ENCODE data around the gene DAAM2.

DAAM2 gene

GRCh38 chr6:39882531-39882899 lies 90.3 kb downstream of the DAAM2 start:
- peak; percentile 75 for DNase-seq (ENCODE audit: extremely low read depth, low read depth)
- no peak overlapping the region for H3K4me3 ChIP-seq (replicated peaks; ENCODE audit: low read depth, low read length)
- TF ChIP-seq CTCF (IDR thresholded peaks at IDR 0.05; ENCODE audit: low read depth, low read length, missing control alignments), result no peak

DNA sequence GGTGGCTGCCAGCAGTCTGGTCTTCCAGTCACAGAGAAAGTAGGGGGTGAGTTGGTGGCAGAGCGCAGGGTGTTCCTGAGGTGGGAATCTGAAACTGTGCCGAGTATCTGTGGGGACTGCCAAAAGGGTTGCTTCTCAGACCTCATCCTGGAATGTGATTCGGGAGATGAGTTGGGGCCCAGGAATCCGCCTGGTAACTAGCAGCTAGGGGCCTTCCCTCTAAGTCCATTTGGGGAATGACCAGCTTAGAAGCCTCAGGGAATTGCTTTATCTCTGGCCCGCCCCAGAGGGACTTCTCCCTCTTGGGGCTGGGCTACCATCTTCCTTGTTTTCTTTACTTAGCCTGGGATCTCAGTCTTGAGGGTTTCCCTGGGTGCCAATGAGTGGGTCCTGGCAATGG lies 92.5 kb downstream of the DAAM2 start:
- no peak overlapping the region for H3K4me3 ChIP-seq (replicated peaks; ENCODE audit: low read depth, low read length)
- no peak for DNase-seq (ENCODE audit: extremely low read depth, low read depth)
- TF ChIP-seq CTCF (IDR thresholded peaks at IDR 0.05; ENCODE audit: low read depth, low read length, missing control alignments), result no peak

DNA sequence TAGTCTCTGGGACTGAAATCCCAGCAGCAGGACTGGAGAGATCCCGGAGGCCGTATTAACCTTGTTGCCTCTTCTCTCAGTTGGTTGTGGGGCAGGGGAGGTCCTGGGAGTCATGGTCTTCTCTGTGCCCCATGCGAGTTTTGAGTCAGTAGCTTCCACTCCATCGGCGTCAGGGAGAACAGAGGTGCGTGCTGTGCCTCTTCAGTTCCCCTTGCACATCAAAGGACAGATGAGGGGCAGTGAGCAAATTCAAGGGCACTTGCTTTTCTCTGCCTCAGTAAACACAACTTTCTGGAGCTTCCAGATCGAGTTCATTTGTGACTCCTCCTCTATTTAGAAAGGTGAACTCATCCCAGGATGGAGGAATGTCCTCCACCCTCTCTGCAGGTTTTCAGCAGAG lies 93.5 kb downstream of the DAAM2 start:
- no peak for TF ChIP-seq CTCF (IDR thresholded peaks at IDR 0.05; ENCODE audit: low read depth, low read length, missing control alignments)
- no peak for DNase-seq (ENCODE audit: extremely low read depth, low read depth)
- no peak overlapping the region for H3K4me3 ChIP-seq (replicated peaks; ENCODE audit: low read depth, low read length)

GRCh38 chr6:39886871-39887270 lies 94.7 kb downstream of the DAAM2 start:
- no peak for DNase-seq (ENCODE audit: extremely low read depth, low read depth)
- H3K4me3 ChIP-seq (replicated peaks; ENCODE audit: low read depth, low read length), result no peak overlapping the region
- no peak for TF ChIP-seq CTCF (IDR thresholded peaks at IDR 0.05; ENCODE audit: low read depth, low read length, missing control alignments)

DNA sequence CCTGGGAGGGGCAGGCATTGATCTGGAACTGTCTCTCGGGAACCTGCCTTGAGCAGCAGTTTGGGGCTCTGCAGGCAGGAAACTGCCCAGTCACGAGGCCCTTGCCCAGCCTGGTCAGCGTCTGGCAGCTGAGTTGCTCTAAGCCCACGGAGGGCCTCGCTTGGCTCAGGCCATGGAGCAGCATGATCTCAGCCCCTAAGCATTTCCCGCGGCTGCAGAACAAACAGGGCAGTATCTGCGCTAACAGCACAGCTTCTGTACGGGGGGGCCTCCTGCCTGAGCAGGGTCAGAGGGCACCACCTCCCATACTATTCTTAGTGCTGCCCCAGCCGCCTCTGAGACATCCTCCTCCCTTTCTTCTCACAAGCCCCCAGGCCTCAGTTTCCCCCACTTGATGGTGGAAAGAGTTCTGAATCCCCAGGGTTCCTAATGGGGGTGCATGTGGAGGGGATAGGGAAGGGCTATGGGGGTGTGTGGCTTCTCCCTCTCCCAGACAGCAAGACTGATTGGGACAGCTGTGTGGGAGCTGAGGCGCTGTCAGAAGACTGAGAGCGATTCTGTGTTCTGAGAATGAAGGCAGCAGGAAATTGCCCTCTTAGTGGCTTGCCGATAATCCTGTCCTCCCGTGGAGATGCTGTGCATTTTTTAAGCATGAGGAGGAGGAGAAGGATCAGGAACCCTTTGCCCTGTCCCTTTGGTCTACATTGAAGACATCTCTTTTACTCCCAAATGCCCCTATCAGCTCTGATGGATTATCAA lies 95.7 kb downstream of the DAAM2 start:
- no peak overlapping the region for H3K4me3 ChIP-seq (replicated peaks; ENCODE audit: low read depth, low read length)
- TF ChIP-seq CTCF (IDR thresholded peaks at IDR 0.05; ENCODE audit: low read depth, low read length, missing control alignments), result no peak
- DNase-seq (ENCODE audit: extremely low read depth, low read depth), result peak; percentile 21

DNA sequence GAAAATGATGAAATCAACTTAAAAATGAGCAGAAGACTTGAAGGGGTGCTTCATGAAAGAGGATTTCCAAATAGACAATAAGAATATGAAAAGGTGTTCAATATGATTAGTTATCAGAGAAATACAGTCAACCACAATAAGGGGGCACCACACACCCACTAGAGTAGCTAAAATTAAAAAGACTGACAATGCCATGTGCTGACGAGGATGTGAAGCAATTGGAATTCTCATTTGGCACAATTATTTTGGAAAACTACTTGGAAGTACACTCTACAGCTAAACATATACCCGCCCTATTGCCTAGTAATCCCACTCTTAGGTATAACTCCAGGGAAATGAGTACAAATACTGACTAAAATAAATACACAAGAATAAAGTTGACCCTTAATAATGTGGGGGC lies 97.1 kb downstream of the DAAM2 start:
- H3K4me3 ChIP-seq (replicated peaks; ENCODE audit: low read depth, low read length), result no peak overlapping the region
- TF ChIP-seq CTCF (IDR thresholded peaks at IDR 0.05; ENCODE audit: low read depth, low read length, missing control alignments), result no peak
- no peak for DNase-seq (ENCODE audit: extremely low read depth, low read depth)

GRCh38 chr6:39891353-39891752 lies 99.2 kb downstream of the DAAM2 start:
- H3K4me3 ChIP-seq (replicated peaks; ENCODE audit: low read depth, low read length), result no peak overlapping the region
- TF ChIP-seq CTCF (IDR thresholded peaks at IDR 0.05; ENCODE audit: low read depth, low read length, missing control alignments), result no peak
- no peak for DNase-seq (ENCODE audit: extremely low read depth, low read depth)

Measured in HFF-Myc (cell line).